ENCODE measurements around the gene OXSR1.
"Not testable (repeated sequence)": the region's sequence is repeated elsewhere in the genome, so short reads cannot be mapped to it uniquely, and the experiment has no call there.

OXSR1 gene

DNA sequence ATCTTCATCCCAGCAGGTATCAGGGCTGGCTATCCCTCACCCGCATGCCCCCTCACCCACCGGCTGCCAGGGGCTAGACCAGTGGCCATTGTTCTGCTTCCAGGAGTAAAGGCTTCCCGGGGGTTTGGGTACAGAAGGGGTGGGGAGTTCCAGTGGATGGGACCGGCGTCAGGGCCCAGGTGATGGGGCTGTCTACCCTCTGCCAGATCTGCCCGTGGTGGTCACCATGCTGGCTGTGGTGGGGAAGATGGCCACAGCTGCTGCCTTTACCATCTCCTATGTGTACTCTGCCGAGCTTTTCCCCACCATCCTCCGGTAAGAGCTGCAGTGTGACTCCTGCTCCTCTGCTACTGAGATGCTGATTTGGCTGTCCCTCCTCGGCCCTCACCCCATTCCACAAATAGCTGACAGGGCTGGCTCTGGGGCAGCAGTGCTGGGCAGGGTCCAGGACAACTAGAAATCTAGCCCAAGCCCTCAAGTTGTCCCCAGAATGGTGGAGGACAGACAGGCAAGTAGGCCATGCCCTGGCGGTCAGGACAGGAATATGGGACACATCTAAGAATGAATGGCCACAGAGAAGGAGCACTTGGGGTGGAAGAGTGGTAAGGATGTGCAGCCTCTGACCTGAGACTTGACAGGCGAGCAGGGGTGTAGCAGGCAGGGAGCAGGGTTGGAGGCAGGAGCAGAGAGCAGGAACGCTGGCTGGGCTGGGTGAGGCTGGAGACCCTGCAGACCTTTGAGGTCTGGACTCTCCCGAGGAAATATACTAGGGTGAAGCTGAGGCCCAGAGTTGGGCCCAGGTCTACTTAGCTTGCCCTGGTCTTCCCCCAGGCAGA, 111.0 kb downstream of the OXSR1 start:
- DNase-seq, result no peak

DNA sequence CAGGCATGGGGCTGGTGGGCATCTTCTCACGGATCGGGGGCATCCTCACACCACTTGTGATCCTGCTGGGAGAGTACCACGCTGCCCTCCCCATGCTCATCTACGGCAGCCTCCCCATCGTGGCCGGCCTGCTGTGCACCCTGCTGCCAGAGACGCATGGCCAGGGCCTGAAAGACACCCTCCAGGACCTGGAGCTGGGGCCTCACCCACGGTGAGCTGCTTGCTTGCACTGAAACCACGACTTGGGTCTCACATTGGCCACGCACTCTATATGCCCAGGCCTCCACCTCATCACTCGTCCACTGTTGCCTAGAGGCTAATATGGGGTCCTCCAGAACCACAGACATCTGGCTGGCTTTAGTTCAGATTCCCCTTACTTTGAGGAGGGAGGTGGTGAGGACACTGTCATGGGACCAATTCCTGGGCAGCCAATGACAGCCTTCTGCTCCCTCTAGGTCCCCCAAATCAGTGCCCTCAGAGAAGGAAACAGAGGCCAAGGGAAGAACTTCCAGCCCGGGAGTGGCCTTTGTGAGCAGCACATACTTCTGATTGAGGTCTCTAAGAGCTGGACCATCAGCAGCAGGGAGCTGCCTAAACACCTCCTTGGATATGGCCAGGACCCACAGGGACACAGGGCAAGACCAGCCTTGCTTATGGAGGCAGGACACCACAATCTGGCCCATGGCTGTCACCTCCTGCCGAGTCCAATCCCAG, 111.7 kb downstream of the OXSR1 start:
- DNase-seq, result no peak

DNA sequence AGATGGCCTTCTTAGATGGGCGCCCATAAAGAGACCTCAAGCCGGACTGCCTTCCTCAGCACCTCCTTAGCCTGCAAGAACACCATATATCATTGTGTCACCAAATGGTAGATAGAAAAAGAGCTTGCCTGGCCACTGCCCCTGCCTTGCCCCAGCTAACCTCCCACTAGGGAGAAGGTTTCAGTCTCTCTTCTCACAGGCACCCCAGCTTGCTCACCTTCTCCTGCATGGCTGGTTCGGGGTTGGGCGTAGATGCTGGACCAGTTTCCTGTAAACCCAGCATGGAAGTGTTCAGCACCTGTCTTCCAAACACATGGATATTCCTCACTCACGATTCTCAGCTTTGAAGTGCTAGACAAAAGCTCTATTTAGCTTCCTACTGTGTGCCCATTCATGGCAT, 113.5 kb downstream of the OXSR1 start:
- no peak for DNase-seq

GRCh38 chr3:38281895-38282686, 116.8 kb downstream of the OXSR1 start, which contains the start of gene SLC22A14:
TSS of gene SLC22A14 (plus strand) at chr3:38282294. CDS start at chr3:38306027, 23,733 bp downstream.
- peak; percentile 4 for DNase-seq

- no peak for DNase-seq
Observed at GRCh38 chr3:38283810-38284755, 118.7 kb downstream of the OXSR1 start.

- DNase-seq, result no peak
Observed at GRCh38 chr3:38284756-38285150, 119.4 kb downstream of the OXSR1 start.

- DNase-seq, result not testable (repeated sequence)
Observed at GRCh38 chr3:38289286-38290217, 124.2 kb downstream of the OXSR1 start.

- DNase-seq, result not testable (repeated sequence)
Observed at GRCh38 chr3:38297053-38297452, 131.7 kb downstream of the OXSR1 start.

DNA sequence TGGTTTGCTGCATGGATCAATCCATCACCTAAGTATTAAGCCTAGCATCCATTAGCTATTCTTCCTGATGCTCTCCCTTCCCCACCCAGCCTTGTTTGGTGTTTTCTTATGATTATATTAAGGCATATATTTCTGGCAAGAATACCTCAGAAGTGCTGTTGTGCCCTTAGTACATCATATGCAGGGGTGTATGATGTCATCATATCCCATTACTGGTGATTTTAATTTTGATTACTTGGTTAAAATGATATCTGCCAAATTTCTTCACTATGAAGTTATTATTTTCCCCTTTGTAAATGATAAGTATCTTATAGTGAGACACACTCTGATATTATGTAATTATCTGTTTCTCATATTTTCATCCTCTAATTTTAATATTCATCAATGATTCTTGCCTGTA, 132.2 kb downstream of the OXSR1 start:
- no peak for DNase-seq

GRCh38 chr3:38297947-38298711, 132.8 kb downstream of the OXSR1 start:
- no peak for DNase-seq
